HG02642 (cell line): Measurements from ENCODE around the gene GGT7.
"Not testable (repeated sequence)": the region's sequence is repeated elsewhere in the genome, so short reads cannot be mapped to it uniquely, and the experiment has no call there.

Experiments used
- ATAC-seq: cut with Tn5 transposase; IDR thresholded peaks from one replicate; pipeline ENCODE4 v1.9.1; 2021; ENCODE audit warnings: mild to moderate bottlenecking; ENCODE audit not compliant: unreplicated experiment, poor library complexity

The GGT7 gene, protein sequence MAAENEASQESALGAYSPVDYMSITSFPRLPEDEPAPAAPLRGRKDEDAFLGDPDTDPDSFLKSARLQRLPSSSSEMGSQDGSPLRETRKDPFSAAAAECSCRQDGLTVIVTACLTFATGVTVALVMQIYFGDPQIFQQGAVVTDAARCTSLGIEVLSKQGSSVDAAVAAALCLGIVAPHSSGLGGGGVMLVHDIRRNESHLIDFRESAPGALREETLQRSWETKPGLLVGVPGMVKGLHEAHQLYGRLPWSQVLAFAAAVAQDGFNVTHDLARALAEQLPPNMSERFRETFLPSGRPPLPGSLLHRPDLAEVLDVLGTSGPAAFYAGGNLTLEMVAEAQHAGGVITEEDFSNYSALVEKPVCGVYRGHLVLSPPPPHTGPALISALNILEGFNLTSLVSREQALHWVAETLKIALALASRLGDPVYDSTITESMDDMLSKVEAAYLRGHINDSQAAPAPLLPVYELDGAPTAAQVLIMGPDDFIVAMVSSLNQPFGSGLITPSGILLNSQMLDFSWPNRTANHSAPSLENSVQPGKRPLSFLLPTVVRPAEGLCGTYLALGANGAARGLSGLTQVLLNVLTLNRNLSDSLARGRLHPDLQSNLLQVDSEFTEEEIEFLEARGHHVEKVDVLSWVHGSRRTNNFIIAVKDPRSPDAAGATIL

DNA sequence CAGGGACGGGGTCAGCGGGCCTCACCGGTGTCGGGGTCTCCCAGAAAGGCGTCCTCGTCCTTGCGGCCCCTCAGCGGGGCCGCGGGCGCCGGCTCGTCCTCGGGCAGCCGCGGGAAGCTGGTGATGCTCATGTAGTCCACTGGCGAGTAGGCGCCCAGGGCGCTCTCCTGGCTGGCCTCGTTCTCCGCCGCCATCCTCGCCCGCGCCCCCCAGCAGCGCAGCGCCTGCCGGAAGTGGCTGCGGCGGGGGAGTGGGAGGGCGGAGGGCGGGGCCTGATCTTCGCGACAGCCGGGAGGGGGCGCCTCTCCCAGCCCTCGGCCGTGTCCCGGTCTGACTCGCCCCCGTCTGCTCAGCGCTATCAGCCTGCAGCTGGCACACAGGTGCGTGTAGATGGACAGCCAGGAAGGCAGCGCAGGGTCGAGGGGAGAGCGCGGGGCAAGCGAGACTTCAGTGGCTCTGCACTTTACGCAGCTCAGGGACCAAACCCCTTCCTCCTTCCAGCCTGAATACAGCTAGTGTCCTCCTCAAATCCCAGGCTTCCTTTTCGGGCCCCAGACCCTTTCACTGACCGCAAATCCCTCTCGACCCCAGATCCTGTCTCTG is at the start of gene GGT7:
TSS of gene GGT7 (minus strand) at position 235 of the 603 bp plus-strand sequence. CDS start at position 194, 41 bp downstream.
- peak; percentile 52 for ATAC-seq

DNA sequence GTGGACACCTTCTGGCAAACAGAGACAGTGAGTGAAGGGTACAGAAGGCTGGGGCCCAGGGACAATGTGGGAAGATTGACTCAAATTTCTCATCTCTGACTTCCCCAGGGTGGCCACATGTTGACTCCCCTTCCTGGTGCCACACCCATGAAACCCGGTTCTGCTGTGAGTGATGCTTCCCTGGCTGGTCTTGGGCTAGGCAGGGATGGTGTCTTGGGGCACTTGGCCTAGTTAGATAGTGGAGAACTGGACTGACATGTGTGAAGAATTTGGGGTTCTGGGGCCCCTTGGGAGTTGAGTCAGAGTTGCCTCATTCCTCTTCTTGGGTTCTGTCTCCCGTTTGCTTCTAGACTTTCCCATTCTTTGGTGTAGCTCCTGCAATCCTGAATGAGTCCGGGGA is 48.8 kb upstream of the GGT7 start:
- no peak for ATAC-seq

DNA sequence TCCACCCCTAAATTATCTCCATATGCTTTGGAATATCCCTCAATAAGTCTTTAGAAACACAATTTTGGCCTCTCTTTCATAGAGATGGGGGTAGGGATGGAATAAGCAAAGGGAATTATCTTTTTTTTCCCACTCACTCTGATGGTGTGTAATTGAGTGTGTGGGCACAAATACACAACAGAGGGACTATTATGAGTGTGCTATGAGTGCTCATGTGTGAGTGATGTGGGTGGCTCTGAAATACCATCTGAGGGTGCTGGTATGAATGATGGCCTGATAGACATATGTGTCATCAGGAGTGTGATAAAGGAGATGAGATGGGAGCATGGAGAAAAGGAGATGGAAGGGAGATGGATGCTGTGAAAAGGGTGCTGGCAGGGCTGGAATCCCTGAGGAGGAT is 47.4 kb upstream of the GGT7 start:
- ATAC-seq: no peak

DNA sequence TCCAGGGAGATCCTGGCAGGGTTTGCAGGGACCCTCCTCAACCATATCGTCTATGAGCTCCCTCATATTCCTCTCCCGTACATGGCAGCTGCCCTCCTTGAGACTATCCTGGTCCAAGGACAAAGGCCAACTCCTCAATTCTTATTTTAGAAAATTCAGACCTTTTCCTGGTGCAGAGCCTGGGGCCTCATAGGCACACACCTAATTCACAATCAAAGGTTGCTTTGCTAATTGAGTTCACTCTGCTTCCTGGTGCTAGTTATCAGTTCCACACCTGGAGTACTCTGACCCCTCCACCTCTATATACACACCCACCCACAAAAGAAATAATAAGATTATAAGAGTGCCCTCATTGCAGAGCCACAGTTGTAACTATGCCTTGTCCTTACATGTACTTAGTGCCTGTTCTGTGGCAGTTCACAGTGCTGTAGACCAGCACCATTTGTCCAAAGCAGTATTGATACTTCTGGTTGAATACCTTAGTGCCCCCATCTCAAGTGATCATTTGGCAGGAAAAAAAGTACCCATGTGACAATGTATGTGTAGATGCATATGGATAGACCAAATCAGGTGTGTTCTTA is 44.2 kb upstream of the GGT7 start:
- ATAC-seq: no peak

DNA sequence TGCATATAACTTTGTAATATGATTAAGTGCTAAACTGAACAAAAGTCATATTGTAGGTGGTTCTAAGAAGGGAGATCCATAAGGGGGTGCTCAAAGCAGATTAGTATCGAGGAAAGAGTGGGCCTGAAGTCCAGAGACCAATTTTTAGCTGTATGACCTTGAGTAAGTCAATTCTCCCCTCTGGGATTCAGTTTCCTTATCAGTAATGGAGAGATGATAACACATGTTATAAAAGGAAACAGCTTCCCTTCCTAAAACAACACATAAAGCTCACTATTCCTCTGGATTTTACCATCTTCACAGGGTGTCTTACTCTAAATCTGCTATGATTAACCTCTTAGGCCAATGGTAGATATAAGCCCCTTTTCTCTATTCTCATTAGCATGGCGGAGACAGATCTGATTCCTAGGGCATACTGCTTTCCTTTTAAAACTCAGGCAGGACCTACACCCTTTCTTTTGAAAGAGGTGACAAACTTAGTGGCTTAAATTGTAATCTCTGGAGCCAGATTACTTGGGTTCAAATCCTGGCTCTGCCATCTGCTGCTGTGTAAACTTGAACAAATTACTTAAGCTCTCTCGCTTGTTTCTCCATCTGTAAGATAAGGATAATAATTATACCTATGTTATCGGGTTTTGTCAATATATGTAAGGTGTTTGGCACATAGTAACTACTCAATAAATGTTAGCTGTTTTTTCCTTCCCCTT is 43.2 kb upstream of the GGT7 start:
- ATAC-seq: no peak

DNA sequence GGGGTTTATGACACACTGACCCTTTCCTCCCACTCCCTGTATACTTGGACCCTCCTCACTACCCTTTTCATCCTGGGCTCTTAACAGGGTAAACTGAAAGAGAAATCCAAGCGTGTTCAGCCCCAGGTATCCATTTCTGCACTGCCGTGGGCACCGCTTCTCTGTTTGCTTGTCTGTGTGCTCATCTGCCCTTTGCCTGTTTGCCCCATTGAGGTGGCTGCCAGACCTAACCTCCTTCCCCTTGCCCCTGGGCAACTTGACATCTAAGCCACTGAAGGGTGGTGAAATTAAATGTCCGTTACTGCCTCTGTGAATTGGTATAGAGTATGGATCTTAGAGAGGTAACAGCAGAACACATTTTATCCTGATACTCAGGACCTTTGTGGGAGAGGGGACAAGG is 42.5 kb upstream of the GGT7 start:
- no peak for ATAC-seq

DNA sequence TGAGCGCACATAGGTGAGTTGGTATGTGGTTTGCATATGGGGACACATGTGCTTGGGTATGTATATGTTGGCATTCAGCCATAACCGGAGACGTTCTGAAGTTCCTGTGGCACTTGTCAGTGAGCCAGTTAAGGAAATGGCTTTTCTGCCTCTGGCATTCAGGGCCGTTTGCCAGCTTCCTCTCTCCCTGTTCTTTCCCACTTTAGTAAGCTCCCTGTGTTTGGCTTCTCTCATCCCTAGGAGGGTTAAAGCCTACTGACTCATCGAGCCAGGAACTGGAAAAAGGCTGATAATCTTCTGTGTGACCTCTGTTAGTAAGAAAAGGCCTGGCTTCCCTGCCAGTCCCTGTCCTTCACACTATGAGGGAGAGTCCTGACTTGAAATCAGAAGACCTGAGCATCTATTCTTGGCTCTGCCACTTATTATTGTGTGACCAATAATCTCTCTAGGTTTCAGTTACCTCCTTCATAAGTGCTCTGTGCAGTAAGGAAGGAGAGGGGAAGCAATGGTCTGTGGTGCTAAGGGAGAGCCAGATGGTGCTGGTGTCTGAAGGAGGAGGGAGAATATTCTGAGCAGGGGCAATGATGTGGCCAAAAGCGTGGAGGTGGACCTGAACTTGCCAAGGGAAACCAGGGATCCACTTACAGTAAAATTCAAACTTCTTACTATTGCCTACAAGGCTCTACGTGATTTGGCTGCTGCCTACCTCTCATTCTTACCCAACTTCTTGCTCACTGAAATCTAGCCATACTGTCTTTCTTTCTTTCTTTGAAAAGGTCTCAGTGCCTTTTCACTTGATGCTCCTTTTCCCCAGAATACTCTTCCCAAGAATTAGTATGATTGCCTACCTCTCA is 35.2 kb upstream of the GGT7 start:
- no peak for ATAC-seq

DNA sequence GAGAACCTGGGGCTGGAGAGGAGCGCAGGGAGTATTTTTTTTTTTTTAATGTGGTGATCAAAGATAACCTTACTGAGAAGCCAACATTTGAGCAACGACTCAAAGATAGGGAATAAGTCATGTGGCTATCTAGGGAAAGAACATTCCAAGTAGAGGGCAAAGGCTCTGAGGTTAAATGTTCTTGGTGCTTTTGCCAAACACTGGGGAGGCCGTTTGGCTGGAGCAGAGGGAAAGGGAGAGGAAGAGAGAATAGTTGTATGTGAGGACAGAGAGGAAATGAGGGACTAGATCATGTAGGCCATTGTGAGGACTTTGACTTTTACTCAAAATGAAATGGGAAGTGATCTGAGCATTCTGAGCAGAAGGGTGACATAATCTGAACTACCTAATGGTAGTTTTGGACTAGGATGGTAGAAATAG is 31.6 kb upstream of the GGT7 start:
- ATAC-seq: no peak

DNA sequence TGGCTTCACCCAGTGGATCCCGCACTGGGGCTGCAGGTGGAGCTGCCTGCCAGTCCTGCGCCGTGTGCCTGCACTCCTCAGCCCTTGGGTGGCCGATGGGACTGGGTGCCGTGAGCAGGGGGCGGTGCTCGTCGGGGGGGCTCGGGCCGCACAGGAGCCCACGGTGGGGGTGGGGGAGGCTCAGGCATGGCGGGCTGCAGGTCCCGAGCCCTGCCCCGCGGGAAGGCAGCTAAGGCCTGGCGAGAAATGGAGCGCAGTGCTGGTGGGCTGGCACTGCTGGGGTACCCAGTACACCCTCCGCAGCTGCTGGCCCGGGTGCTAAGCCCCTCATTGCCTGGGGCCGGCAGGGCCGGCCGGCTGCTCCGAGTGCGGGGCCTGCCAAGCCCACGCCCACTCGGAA is 26.1 kb upstream of the GGT7 start:
- not testable (repeated sequence) for ATAC-seq

DNA sequence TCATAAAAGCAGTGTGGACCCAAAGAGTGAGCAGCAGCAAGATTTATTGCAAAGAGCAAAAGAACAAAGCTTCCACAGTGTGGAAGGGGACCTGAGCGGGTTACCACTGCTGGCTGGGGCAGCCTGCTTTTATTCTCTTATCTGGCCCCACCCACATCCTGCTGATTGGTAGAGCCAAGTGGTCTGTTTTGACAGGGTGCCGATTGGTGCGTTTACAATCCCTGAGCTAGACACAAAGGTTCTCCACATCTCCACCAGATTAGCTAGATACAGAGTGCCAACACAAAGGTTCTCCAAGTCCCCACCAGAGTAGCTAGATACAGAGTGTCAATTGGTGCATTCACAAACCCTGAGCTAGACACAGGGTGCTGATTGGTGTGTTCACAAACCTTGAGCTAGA is 25.5 kb upstream of the GGT7 start:
- not testable (repeated sequence) for ATAC-seq

DNA sequence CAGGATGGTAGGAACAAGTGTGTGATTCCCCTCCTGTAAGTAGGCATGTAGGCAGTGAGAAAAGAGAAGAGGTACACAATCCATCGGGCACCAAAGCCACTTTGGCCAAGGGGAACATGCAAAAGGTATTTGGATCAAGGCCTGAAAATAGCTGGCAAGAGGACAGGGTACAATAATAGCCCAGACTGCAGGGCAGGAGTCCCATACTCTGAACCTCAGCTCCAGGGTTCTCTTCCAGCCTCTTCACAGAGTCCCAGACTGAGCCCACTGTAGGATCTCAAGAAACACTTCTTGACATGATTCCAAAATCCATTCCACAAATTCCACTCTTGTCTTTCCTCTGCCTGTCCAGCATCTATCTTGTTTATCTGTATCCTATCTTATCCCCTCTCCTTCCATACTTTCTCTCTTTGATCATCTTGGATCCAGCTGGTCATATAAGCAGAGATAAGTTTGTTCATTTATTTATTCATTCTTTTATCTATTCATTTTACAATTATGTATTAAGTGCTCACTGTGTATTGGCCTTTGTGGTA is 23.5 kb upstream of the GGT7 start:
- ATAC-seq: no peak

DNA sequence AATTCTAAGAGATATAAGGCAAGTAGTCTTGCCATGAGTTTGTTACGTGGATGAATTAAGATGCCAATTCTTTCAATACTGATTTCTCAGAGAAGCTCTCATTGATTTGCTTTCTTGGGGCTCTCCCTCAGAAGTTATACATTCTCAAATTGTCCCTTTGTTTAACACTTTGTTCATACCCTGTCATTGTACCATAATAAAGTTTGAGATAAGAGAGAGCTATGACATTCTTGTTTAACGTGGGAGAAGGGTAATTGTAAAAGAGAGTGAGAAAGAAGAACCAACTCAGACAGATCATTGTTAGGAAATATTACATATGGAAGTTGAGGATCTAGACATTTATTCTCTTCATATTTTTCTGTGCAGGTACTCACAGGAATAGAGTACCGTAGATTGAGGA is 22.8 kb upstream of the GGT7 start:
- no peak for ATAC-seq

DNA sequence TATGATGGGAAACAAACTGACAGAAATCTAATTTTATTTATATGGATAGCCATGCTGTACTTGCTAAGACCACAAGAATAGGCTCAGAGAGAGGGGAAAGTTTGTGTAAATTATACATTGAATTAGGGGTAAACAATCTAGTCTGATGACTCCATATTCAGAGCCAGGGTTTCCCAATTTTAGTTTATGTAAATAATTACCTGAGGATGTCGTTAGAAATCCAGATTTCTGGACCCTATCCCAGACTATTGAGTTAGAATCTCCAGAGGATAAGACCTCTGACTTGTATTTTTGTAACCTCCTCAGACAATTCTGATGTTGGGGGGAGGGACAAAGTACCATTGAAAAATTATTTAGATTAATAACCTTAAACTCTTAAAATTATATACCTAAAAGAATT is 22.1 kb upstream of the GGT7 start:
- no peak for ATAC-seq

DNA sequence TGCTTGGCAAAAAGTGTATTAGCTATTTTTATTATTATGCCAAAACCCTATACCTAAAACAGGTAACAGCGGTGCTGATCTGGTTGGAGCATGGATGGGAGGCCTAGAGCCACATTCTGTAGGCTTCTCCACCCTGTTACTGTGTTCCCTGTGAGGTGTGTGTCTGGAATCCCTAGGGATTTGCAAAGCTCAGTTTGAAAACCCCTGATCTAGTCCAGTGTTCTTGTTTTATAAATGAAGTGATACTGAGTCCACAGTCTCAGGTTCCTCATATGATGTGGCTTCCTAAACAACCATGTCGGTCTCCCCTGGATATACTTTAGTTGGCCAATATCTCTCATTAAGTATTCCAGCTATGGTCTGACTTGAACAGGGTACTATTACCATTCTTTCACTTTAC is 20.0 kb upstream of the GGT7 start:
- no peak for ATAC-seq

DNA sequence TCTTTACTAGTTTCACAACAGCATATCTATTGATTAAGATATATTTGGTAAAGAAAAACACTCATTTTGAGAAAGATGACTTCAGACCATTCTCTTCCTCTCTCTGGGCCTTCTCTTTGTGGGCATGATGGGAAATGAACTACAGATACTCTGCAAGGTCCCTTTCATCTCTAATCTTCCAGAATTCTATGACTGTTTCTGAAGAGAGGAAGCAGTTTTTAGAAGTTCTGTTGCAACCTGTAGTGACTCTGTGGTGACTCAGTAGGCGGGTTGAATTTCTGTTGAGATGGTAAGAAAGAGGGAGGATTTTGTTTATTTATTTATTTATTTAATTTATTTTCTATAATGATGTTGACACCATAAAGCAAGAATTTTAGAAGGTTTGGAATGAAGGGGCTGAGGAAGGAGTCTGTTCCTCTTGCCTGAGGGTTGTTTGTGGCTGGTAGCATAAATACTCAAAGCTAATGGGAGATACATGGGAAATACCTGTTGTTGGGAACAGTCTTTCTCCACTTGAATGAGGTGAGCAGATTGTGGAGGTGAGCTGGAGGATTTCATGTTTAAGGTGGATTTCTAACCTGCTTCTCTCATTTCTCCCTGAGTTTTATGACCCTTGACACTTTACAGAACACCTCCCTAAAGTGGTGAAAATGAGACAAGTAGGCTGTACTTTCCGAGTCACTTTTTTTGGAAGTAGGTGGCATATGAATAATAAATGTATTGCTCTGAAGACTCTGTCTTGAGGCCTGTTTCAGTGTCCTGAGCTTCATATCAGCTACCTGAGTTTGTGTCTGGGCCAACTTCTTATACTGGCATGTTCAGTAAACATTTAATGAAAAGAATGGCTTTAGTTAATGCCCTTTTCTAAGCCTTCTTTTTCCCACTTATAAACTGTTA is 18.8 kb upstream of the GGT7 start:
- ATAC-seq: no peak

DNA sequence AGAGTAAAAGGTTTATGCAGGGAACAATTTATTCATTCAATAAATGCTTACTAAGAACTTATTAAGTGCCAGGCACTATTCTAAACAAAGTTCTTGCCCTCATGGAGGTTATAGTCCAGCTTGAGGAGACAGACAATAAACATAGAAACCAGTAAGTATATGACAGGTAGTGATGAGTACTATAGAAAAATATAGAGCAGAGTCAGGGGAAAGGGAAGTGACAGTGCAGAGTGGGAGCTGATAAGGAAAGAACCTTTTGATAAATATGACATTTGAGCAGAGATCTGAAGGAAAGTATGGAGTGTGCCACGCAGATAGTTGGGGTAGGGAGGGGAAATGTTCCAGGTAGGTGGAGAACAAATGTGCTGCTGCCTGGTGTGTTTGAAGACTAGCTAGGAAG is 15.8 kb upstream of the GGT7 start:
- ATAC-seq: no peak

DNA sequence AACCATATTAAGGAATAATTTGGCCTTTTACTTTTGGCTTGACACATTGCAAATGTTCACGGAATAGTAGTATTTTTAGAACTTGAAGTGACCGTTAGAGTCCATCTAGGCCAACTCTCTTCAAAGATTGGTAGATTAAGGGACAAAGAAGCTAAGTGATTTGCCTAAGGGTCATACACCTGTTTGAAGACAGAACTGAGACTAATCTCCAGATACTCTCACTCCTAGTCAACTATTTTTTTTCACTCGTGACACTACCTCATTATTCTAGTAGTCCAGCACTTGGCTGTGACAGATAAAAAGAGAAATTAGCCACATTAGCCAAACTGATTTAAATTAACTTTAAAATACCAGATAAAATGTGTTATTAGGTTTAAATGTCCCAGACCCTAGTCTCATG is 14.4 kb upstream of the GGT7 start:
- ATAC-seq: no peak

DNA sequence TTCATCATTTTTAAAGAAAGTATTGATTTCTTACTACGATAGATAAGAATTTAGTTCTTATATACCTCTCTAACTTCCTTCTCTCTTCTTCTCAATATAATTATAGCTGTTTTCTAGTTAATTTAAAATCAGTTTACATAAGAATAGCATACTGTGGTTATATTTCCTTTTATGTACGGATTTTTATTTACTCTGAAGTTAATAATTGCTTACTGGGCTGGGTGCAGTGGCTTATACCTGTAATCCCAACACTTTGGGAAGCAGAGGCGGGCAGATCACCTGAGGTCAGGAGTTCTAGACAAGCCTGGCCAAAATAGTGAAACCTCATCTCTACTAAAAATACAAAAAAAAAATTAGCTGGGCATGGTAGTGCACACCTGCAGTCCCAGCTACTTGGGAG is 13.5 kb upstream of the GGT7 start:
- ATAC-seq: no peak
